Activated T-cell treated with anti-CD3 and anti-CD28 coated beads, Interleukin-2, amount 50 U/mL, for 4 hours (primary cell): ENCODE data around the gene DOK5. TPM values are rescaled to one million over a fixed set of nuclear protein-coding genes. Genes with fewer than 3 reads are reported as not detected.
A peak's percentile ranks its signal among the peaks of the same experiment; 100 is the strongest.
"Not testable (repeated sequence)": the region's sequence is repeated elsewhere in the genome, so short reads cannot be mapped to it uniquely, and the experiment has no call there.

Source experiments
- ATAC-seq, 2 donors: fragments of 200-7000 bp; cut with Tn5 transposase; one replicate each; pipeline ENCODE4 v1.10.0; 2021
- DNase-seq: peaks from one replicate; pipeline ENCODE4 v3.0.0-alpha.2; 2020
- H3K27me3 Mint-ChIP-seq: one replicate; pipeline ENCODE4 v1.8.0; 2021; ENCODE audit warnings: low read depth, mixed read lengths
- H3K36me3 Mint-ChIP-seq: one replicate; pipeline ENCODE4 v1.8.0; 2022; ENCODE audit warnings: mixed read lengths; ENCODE audit not compliant: insufficient read depth
- H3K4me1 Mint-ChIP-seq: one replicate; pipeline ENCODE4 v1.8.0; 2021; ENCODE audit warnings: low read depth, mixed read lengths
- H3K4me3 Mint-ChIP-seq: one replicate; pipeline ENCODE4 v1.8.0; 2021; ENCODE audit warnings: mild to moderate bottlenecking, moderate library complexity, mixed read lengths
- H3K9me3 Mint-ChIP-seq: one replicate; pipeline ENCODE4 v1.8.0; 2021; ENCODE audit warnings: mixed read lengths
- total RNA-seq, 3 donors: library from RNA; stranded (reverse); gene quantifications; one replicate each; pipeline ENCODE4 v1.2.1, GENCODE V29; 2021

The DOK5 gene
- total RNA-seq: 1 to 10 TPM in 2 of 3 donors, under 1 TPM in 1; 0.79 to 1.6 (median 1.3) TPM

DNA sequence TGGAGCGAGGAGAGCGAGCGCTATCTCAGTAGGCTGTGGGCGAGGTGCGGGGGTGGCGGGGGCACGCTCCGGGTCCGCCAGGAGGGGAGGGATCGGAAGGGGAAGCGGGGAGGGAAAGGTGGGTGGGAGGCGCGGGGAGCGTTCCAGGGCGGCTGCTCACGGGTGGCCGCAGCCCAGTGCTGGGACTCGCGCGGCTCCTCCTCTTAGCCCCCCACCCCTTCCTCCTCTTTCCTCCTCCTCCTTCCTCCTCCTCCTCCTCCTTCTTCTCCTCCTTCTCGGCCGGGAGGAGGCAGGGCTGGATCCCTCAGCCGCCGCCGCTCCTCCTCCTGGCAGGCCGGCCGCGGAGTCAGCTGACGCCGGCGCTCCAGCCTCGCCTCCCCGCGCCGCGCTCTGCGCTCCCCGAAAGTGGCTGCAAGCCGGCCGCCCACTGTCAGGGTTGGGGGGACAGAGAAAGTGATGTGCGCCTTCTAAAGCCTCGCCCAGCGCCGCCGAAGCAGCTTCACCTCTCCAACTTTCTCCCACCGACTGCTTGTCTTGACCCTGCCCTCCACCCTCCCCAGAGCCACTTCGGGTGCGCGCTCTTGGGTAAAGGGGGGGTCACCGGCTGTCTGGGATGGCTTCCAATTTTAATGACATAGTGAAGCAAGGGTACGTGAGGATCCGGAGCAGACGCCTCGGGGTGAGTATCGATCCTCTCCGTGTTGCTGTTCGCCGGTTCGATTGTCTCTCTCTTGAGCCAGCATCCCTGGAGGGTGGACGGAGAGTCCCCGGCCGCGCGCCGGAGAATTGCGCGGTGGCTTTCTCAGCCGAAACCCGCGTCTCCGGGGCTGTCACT is at the start of gene DOK5:
Gene DOK5 (plus strand): TSS at position 260 of the 835 bp plus-strand sequence. CDS start 354 bp downstream, at position 614.
- H3K36me3 Mint-ChIP-seq: no peaks in the 10 kb centered on the region
- peaks cover 50% of the 10 kb centered on the region for H3K27me3 Mint-ChIP-seq

GRCh38 chr20:54429364-54429763 is 46.0 kb upstream of the DOK5 start:
- H3K4me1 Mint-ChIP-seq: no peaks in the 10 kb centered on the region

More for the DNA sequence above, at the start of gene DOK5:
- DNase-seq: no peak
- H3K4me3 Mint-ChIP-seq: no peak within 1 kb of the TSS
- no peaks in the 10 kb centered on the region for H3K9me3 Mint-ChIP-seq
- peak in 1 of 2 donors; percentile 18 for ATAC-seq
- no peaks in the 10 kb centered on the region for H3K4me1 Mint-ChIP-seq

GRCh38 chr20:54431156-54431944 is 44.0 kb upstream of the DOK5 start:
- no peaks in the 10 kb centered on the region for H3K9me3 Mint-ChIP-seq

More at GRCh38 chr20:54429364-54429763, 46.0 kb upstream of the DOK5 start:
- Mint-ChIP-seq H3K9me3 (peaks cover 9% of the 10 kb centered on the region), H3K36me3 (no peaks in the 10 kb centered on the region), H3K27me3 (peaks cover 3% of the 10 kb centered on the region), H3K4me3 (no peak overlapping the region)
- ATAC-seq (no peak), DNase-seq (no peak)

DNA sequence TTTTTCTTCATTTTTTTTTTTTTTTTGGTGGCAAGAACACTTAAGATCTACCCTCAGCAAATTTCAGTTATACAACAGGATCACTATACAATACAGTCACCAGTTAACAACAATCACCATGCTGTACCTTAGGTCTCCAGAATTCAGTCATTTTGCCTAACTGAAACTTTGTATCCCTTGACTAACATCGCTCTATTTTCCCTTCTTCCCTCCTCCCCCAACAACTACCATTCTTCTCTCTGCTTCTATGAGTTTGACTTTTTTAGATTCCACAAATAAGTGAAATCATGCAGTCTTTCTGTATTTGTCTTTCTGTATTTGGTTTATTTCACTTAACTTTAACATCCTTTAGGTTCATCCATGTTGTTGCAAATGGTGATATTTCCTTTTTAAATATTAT is 42.4 kb upstream of the DOK5 start:
- Mint-ChIP-seq H3K4me3 (no peak overlapping the region), H3K36me3 (no peaks in the 10 kb centered on the region), H3K4me1 (no peaks in the 10 kb centered on the region), H3K9me3 (no peaks in the 10 kb centered on the region), H3K27me3 (peaks cover 2% of the 10 kb centered on the region)
- ATAC-seq (no peak), DNase-seq (no peak)

More at GRCh38 chr20:54431156-54431944, 44.0 kb upstream of the DOK5 start:
- ATAC-seq (no peak), DNase-seq (no peak)
- Mint-ChIP-seq H3K4me3 (no peak overlapping the region), H3K27me3 (no peaks in the 10 kb centered on the region), H3K4me1 (no peaks in the 10 kb centered on the region), H3K36me3 (no peaks in the 10 kb centered on the region)

DNA sequence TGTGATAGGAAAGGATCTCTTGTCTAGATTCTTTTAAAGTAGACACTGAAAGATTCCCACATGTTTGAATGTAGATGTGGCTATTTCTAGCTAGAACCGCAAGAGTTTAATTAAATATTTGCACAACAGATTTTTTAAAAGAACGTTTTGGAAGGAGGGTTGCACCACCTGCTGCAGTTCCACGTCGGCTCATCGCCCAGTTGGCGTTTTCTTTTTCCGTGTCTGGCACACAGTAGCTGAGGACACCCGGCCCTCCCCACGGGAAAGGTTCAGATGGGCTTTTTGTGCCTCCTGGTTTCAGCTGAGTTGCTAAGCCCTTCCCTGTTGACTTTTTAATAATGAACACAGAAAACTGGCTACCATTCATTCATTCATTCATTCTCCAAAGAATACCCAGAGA is 41.8 kb upstream of the DOK5 start:
- ATAC-seq (no peak), DNase-seq (no peak)
- no peak overlapping the region for H3K4me3 Mint-ChIP-seq
- H3K9me3 Mint-ChIP-seq: no peaks in the 10 kb centered on the region
- no peaks in the 10 kb centered on the region for H3K36me3 Mint-ChIP-seq
- H3K27me3 Mint-ChIP-seq: peaks cover 2% of the 10 kb centered on the region
- no peaks in the 10 kb centered on the region for H3K4me1 Mint-ChIP-seq

- H3K9me3 Mint-ChIP-seq: no peaks in the 10 kb centered on the region
- no peak overlapping the region for H3K4me3 Mint-ChIP-seq
- ATAC-seq: no peak
Measured at GRCh38 chr20:54434196-54434595, 41.2 kb upstream of the DOK5 start.

DNA sequence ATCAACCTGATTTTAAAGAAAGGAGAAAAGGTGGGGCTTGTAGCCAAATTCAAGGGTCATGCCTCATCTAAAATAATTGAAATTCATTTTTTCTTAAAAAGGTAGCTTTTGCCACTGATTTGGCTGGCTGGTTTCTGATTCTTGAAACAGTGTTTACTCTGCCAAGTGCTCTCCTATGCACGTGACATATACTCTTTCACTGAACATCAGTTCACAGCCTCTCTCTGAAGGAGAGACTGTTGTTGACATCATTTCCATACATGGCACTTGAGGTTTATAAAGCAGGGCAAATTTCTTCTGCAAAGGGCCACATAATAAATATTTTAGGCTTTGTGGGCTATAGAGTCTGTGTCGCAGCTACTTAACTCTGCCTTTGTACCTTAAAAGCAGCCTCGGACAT is 40.4 kb upstream of the DOK5 start:
- DNase-seq: no peak
- Mint-ChIP-seq H3K36me3 (no peaks in the 10 kb centered on the region), H3K27me3 (peaks cover 7% of the 10 kb centered on the region), H3K9me3 (no peaks in the 10 kb centered on the region), H3K4me1 (no peaks in the 10 kb centered on the region), H3K4me3 (no peak overlapping the region)
- ATAC-seq: no peak

More at GRCh38 chr20:54434196-54434595, 41.2 kb upstream of the DOK5 start:
- H3K36me3 Mint-ChIP-seq: no peaks in the 10 kb centered on the region
- H3K27me3 Mint-ChIP-seq: peaks cover 4% of the 10 kb centered on the region
- H3K4me1 Mint-ChIP-seq: no peaks in the 10 kb centered on the region
- no peak for DNase-seq

GRCh38 chr20:54436410-54436809 is 39.0 kb upstream of the DOK5 start:
- H3K4me3 Mint-ChIP-seq, ATAC-seq, DNase-seq, H3K4me1 Mint-ChIP-seq, H3K36me3 Mint-ChIP-seq, H3K9me3 Mint-ChIP-seq, H3K27me3 Mint-ChIP-seq: not testable (repeated sequence)

DNA sequence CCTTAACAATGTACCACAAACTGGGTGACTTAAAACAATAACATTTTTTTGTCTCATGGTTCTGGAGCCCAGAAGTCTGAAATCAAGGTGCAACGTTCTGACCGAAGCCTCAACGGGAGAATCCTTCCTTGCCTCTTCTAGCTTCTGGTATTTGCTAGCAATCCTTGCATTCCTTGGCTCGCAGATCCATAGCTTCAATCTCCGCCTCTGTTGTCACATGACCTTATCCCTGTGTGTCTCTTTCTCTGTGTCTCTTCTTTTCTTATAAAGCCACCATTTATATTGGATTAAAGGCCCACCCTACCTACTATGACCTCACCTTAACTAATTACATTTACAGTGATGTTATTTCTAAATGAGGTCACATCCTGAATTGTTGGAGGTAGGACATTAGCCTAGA is 37.2 kb upstream of the DOK5 start:
- DNase-seq (no peak), ATAC-seq (no peak)
- Mint-ChIP-seq H3K36me3 (no peaks in the 10 kb centered on the region), H3K27me3 (peaks cover 7% of the 10 kb centered on the region), H3K4me3 (no peak overlapping the region), H3K4me1 (no peaks in the 10 kb centered on the region), H3K9me3 (peaks cover 3% of the 10 kb centered on the region)

DNA sequence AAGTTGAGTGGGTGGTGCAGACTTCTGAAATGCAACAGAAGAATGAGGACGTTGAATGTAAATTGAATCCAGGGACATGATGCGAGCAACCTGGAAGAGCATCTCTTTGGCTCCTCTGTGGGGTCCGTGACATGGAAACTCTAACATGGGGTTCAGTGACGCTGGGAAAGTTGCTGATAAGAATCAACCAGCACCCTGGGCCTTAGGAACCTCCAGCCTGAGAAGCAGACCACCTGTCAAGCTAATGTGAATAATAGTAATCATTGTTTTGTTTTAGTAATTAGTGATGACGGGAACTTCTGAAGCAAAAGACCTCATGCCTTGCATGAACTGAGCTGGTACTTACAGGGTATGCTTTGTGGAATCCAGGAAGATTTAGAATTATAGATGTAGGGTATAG is 25.2 kb upstream of the DOK5 start:
- no peak for ATAC-seq
- Mint-ChIP-seq H3K27me3 (peaks cover 4% of the 10 kb centered on the region), H3K4me3 (no peak overlapping the region), H3K9me3 (peaks cover 7% of the 10 kb centered on the region), H3K4me1 (no peaks in the 10 kb centered on the region), H3K36me3 (no peaks in the 10 kb centered on the region)
- DNase-seq: no peak

DNA sequence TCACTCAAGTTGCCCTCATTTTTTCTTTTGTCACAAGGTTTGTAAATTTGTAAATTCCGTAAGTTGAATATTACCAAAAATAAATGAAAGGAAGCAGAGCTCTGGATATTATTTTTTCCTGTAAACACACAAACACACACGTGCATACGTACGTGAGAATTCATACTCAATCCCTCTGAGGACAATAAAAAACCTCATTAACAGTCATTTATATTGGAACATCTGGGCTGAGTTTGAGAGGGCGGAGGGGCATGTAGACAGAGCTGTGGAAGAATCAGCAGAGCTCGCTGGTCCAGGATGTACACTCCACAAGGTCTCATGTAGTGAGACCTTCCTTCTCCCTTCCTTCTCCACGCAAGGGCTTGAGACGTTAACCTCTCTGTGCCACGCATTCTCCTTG is 24.2 kb upstream of the DOK5 start:
- Mint-ChIP-seq H3K36me3 (no peaks in the 10 kb centered on the region), H3K27me3 (peaks cover 4% of the 10 kb centered on the region), H3K4me3 (no peak overlapping the region), H3K4me1 (no peaks in the 10 kb centered on the region), H3K9me3 (peaks cover 7% of the 10 kb centered on the region)
- ATAC-seq (no peak), DNase-seq (no peak)

DNA sequence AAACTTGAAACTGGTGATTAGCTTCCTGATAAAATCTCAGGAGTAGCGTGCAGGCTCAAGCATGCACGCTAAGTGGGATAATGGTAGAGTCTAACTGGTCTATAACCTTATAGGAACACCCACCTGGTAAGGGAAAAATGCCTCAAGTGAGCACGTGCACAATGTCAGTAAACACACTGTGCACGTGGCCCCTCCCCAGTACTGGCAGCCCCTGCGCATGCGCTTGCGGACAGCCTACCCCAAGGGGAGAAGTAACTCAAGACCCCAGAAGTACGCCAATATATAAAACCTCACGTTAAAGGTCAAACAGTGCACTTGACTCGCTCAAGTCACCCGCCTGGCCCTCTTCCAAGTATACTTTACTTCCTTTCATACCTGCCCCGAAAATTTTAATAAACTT is 23.1 kb upstream of the DOK5 start:
- no peaks in the 10 kb centered on the region for H3K4me1 Mint-ChIP-seq
- DNase-seq: no peak
- ATAC-seq: no peak
- no peaks in the 10 kb centered on the region for H3K36me3 Mint-ChIP-seq
- H3K4me3 Mint-ChIP-seq: no peak overlapping the region
- H3K27me3 Mint-ChIP-seq: peaks cover 6% of the 10 kb centered on the region
- peaks cover 7% of the 10 kb centered on the region for H3K9me3 Mint-ChIP-seq

DNA sequence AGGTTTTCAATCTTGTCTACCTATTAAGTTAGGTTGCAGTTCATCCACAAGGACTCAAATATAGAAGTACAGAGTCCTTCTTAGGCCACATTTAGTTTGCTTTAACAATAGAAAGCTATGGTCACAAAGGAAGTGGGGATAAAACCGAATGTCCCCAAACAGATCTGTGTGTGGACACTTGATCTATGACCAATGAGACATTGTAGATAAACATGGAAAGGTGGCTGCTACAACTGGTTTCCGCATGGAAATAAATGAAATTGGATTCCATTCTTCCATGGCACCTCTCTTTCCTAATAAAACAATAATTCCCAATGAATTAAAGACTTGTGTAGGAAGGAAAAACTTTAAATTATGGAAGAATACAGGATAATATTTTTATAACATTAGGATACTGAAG is 20.4 kb upstream of the DOK5 start:
- Mint-ChIP-seq H3K27me3 (peaks cover 2% of the 10 kb centered on the region), H3K9me3 (peaks cover 7% of the 10 kb centered on the region), H3K4me1 (no peaks in the 10 kb centered on the region), H3K36me3 (no peaks in the 10 kb centered on the region), H3K4me3 (no peak overlapping the region)
- no peak for DNase-seq
- no peak for ATAC-seq

DNA sequence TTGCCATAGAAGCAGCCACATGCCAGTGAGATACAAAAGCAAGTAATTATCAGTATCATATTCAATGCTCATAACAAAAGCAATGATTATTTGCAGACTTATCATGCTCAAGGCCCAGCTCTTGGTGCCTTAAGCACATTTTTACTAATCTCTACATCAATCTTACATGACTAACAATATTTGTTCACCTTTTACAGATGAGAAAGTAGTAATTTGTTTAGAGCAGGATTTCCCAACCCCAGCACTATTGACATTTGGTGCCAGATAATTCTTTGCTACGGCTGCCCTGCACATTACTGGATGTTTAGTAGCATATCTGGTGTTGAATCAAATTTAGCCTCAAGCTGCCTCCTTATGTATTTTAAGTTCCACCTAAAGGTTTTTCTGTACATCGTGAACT is 19.0 kb upstream of the DOK5 start:
- H3K9me3 Mint-ChIP-seq: peaks cover 7% of the 10 kb centered on the region
- no peak for DNase-seq
- H3K36me3 Mint-ChIP-seq: no peaks in the 10 kb centered on the region
- H3K27me3 Mint-ChIP-seq: peaks cover 2% of the 10 kb centered on the region
- no peaks in the 10 kb centered on the region for H3K4me1 Mint-ChIP-seq
- ATAC-seq: no peak
- H3K4me3 Mint-ChIP-seq: no peak overlapping the region

DNA sequence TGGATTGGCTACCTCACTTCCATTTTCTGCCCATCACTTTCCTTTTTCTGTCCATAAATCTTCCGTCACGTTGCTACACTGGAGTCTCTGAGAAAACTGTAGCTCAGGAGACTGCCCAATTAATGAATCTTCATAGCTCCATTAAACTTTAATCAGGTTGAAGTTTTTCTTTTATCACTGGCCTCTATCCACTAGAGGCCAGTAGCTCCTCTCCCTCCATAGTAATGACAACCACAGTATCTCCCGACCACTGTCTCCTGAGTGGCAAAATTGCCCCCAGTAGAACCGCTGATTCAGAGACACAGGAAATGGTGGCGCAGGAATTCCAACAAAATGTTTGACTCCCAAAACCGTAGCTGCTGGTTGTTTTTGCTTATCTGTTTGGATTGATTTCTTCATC is 18.4 kb upstream of the DOK5 start:
- H3K4me3 Mint-ChIP-seq: no peak overlapping the region
- no peak for ATAC-seq
- H3K9me3 Mint-ChIP-seq: peaks cover 7% of the 10 kb centered on the region
- H3K4me1 Mint-ChIP-seq: no peaks in the 10 kb centered on the region
- no peaks in the 10 kb centered on the region for H3K36me3 Mint-ChIP-seq
- DNase-seq: no peak
- H3K27me3 Mint-ChIP-seq: peaks cover 2% of the 10 kb centered on the region
